Stimulated activated CD4-positive, alpha-beta T cell treated with anti-CD3 and anti-CD28 coated beads, Interleukin-4, amount 100 ng/mL, for 1 hour (primary cell): Measurements from ENCODE around the gene UVSSA.
A peak's percentile ranks its signal among the peaks of the same experiment; 100 is the strongest.
"Not testable (repeated sequence)": the region's sequence is repeated elsewhere in the genome, so short reads cannot be mapped to it uniquely, and the experiment has no call there.

Source experiments
- DNase-seq: peaks from one replicate; pipeline ENCODE4 v3.0.0-alpha.2; 2020

Gene UVSSA

DNA sequence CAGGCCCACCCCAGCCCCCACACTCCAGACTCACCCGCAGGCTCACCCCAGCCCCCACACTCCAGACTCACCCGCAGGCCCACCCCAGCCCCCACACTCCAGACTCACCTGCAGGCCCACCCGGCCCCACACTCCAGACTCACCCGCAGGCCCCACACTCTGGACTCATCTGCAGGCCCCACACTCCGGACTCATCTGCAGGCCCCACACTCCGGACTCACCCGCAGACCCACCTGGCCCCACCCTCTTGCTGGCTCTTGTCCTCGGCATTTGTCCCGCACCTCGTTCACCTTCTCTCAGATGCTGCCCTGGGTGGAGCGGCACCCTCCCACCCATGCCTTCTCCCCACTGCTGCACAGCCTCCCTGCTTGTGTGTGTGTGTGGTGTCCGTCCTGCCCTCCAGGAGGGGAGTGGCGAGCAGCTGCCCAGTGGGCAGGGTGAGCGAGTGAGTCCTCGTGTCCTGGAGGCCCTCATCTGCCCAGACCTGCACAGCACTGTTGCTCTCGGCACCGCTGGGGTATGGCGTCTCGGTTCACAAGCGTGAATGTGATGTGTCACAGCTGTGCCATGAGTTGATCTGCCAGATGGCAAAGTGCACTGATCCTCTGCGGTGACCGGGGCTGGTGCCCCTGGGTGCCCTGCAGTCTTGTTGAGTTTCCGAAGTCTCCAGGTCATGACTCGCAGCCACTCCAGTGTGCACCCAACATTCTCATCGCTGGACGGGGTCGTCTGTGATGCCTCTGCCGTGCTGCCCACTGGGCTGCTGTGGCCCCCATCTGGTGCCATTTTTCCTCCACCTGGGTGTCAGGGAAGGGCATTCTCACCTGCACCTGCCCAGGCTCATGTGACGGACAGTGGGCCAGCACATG, 29.6 kb upstream of the UVSSA start:
- DNase-seq = no peak

DNA sequence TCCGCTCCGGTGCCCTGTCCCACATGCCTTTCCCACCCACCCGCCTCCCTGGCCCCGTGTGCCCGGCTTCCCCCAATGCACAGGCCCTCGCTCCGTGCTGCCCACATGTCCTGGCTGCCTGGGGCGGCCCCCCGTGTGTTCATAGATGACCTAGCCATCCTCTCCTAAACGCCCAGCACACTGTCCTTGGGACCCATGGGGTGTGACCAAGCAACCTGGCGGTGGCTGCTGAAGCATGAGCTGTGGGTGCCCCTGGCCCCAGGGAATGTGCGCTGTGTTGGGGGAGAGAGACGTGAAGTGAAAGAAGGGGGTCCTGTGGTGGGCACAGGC, 29.0 kb upstream of the UVSSA start:
- no peak for DNase-seq

DNA sequence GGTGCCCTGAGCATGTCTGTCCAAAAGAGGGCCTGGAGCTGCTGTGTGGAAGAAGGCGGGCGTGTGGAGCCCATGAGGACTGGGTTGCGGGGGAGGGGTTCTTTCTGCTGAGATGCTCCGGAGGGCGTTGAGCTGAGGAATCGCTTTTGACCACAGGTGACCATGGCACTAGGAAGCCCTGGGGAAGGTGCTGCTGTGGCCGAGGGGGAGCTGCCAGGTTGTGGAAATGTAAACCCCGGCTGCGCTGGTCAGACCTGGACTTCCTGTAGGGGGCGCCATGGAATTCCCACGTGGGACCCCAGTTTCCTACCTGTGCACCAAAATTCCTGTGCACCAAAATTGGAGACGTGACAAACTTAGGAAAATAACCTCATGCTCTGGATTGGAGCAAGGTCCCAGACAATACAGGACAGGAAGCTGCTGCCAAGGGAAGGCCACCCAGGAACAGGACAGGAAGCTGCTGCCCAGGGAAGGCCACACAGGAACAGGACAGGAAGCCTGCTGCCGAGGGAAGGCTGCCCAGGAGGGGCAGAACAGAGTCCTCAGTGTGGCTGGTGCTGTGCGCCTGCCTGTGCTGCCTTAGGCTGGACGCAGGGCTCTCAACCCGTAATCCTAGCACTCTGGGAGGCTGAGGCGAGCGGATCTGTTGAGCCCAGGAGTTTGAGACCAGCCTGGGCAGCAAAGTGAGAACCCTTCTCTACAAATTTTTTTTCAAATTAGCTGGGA, 28.4 kb upstream of the UVSSA start:
- peak; percentile 31 for DNase-seq

DNA sequence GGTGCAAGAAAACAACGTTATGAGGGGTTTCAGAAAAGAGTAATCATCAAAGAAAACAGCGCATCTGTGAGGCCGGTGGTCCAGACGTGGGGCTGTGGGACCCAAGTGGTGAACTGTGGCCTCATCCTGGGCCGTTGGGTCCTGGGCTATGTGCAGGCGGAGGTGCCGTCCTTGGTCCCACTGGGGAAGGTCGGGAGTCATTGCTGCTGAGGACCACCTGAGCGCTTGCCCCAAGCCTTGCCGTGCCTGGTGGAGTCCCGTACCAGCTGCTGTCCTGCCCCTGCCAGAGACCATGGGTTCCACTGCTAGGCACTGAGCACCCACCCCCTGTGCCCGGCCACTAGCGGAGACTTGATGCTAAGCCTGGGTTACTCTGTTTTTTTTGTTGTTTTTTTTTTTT, 25.5 kb upstream of the UVSSA start:
- no peak for DNase-seq

DNA sequence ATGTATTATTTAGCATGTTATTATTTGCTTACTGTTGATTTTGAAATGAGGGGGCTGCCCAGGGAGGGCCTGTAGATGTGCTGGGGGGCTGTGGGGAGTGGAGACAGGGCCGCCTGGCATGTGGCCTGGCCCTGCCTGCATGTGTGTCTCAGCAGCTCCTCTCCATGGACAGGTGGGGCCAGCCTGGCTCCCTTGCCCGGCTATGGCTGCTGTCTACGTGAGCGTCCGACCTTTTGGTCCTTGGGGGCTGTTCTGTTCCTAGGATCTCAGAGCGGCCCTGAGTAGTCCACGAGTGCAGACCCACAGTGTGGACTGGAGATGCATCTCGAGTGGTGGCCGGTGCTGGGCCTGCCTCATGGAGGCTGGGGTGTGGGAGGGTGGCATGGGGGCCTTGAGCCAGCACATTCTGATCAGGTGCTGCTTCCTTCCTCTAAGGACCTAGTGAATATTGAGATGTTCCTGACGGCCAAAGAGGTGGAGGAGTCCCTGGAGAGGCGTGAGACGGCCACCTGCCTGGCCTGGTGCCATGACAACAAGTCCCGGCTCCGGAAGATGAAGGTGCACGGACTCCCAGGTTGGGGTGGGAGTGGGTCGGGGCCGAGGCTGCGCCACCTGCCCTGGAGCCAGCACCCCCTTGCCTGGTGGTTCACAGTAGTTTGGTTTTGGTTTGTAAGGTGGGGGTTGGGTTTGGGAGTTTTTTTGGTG, 24.9 kb upstream of the UVSSA start:
- no peak for DNase-seq

DNA sequence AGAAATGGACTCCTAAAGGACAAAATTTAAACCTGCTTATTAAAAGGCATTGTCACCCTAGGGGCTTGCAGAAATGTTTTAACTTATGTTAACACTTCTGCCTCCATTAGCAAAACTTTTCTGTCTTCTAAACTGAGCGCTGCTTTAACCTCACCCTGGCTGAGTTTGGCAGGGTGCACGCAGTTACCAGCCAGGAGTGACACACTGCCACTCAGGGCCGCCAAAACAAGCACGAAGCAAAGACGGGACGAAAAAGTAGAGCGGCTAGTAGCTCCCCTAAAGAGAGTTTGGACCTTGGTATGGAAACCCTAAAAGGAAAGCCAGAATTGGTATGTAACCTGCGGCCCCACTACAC, 23.8 kb upstream of the UVSSA start:
- no peak for DNase-seq

DNA sequence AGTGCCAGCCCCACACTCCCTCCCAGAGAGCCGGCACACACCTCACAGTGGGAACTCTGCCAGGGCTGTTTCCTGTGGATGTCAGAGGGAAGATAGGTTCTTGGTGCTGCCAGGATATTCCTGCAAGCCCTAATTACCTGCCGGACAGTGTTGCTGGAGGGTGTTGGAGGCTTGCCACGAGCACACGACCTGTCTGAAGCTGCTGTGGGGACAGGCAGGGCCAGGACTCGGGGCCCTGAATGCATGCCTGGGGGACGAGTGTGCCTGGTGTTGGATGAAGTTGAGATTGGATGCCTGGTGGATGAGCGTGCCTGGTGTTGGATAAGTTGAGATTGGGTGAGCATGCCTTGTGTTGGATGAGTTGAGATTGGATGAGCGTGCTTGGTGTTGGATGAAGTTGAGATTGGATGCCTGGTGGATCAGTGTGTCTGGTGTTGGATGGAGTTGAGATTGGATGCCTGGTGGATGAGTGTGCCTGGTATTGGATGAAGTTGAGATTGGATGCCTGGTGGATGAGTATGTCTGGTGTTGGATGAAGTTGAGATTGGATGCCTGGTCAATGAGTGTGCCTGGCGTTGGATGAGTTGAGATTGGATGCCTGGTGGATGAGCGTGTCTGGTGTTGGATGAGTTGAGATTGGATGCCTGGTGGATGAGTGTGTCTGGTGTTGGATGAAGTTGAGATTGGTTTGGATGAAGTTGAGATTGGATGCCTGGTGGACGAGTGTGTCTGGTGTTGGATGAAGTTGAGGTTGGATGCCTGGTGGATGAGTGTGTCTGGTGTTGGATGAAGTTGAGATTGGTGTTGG, 23.2 kb upstream of the UVSSA start:
- DNase-seq = no peak

DNA sequence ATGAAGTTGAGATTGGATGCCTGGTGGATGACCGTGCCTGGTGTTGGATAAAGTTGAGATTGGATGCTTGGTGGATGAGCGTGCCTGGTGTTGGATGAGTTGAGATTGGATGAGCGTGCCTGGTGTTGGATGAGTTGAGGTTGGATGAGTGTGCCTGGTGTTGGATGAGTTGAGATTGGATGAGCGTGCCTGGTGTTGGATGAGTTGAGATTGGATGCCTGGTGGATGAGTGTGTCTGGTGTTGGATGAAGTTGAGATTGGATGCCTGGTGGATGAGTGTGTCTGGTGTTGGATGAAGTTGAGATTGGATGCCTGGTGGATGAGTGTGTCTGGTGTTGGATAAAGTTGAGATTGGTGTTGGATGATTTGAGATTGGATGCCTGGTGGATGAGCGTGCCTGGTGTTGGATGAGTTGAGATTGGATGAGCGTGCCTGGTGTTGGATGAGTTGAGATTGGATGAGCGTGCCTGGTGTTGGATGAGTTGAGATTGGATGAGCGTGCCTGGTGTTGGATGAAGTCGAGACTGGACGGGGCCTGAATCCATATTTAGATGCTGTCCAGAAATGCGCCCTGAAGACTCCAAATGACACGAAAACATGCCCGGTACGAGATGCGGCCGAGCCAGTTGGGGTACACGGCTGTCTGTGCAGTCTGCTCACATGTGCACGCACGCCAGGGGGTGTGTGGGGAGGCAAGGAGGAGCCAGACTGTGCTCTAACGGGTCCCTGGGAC, 22.4 kb upstream of the UVSSA start:
- not testable (repeated sequence) for DNase-seq

DNA sequence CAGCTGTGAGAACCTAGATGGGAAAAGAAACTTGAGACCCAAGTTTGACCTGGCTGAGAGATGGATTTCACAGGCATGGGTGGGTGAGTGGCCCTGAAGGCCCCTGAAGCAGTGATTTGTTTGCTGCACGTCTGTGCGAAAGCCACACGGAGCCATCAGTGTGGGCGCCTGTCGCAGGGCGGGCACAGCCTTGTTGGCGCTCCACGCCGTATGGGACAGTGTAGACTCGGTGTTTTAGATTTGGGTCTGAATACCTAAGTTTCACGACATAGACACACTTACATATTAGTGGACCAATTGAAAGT, 21.9 kb upstream of the UVSSA start:
- no peak for DNase-seq

DNA sequence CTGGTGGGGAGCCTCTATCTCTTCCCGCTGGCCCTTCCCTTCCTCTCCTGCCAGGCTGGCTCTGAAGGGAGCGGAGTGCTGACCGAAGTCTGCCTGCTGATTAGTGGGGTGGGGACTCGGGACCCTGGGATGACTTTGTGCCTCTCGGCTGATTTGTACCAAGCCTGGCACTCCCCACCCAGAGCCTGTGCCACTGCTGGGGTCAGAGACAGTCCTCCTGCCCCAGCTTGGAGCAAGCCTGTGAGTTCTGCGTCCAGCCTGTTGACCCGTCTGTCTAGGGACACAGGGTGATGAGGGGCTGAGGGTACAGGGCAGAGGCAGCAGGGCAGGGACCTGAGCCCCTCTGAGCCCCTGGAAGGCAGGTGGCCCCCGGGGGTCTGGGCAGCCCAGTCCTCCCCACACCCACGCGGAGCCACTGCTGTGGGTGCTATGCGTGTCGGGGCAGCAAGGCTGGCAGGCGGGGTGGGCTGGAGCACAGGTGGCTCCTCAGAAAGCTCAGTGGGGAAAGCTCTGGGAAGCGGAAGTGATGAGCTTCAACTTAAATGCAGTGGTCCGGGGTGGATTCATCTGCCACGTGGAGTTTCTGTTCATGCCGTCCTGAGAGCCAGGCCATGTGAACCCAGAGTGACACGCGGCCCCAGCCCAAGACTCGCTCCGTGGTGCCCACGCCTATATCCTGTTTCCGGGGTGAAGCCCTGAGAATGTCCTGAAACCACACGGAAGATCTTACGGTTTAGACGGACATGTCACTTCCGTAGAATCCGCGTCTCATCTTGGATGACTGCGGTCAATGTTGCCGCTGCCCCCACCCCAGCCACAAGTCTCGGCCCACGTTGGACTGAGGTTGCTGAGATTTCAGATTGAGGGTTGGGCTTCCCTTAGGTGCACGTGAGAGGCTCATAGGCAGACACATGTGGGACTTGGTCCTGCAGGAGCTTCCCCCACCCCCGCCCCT, 21.1 kb upstream of the UVSSA start:
- DNase-seq = no peak

DNA sequence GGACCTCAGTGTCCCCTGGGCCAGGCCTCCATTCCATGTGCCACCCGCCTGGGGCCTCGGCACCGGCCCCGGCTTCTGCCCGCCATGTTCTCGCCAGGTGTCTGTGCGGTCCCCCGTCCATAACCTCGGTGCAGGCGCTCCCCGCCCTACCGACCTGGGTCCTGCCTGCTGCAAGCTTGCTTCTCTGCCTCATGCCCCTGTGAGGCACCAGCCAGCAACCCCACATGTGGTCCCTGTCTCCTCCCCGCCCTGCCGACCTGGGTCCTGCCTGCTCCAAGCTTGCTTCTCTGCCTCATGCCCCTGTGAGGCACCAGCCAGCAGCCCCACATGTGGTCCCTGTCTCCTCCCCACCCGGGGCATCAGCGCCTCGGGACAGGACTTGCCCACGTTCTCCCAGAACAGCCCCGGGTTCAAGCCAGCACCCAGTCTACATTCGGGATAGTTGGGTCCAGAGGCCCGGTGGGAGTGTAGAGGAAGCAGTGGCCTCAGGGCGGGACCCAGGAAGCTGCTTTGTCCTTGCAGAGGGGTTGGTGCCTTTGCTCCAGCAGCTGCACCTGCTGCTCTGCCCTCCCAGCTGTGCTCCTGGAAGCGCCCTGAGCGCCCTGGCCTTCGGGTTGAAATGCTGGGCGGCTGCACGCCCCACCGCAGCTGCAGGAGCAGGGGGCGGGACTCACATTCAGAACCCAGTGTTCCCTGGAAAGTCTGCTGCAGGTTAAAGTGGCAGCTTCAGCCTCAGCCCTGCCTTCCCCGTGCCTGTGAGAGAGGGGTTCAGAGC, 20.1 kb upstream of the UVSSA start:
- no peak for DNase-seq

DNA sequence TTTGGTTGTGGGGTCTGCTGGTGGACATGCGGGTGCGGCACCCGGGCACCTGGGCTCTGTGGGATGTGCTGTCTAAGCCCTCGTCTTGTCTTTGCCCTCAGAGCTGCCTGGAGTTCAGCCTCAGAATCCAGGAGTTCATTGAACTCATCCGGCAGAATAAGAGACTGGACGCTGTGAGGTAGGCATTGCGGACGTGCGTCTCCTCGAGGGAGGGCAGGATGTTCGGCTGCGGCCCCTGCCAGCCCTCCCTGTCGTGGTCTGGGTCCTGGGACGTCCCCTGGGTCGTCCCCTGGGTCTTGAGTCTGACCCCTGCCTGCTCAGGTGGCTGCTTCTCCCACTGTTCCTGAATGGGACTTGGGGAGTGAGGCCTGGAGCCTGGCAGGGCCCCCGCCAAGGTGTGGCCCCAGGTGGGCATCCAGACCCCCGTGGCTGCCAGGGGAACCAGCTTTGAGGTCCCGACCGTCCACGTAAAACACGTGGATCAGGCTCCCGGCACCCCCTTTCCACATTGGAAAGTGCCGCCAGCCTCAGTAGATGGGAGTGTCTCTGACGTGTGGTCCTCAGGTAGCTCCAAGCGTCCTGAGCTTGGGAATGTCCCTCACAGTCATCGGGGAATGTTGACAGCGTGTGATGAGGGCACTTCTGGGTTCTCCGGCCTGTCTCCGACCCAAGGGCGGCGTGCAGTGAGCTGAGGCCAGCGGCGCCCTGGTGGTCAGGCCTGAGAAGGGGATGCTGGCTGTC, 19.3 kb upstream of the UVSSA start:
- DNase-seq = no peak

DNA sequence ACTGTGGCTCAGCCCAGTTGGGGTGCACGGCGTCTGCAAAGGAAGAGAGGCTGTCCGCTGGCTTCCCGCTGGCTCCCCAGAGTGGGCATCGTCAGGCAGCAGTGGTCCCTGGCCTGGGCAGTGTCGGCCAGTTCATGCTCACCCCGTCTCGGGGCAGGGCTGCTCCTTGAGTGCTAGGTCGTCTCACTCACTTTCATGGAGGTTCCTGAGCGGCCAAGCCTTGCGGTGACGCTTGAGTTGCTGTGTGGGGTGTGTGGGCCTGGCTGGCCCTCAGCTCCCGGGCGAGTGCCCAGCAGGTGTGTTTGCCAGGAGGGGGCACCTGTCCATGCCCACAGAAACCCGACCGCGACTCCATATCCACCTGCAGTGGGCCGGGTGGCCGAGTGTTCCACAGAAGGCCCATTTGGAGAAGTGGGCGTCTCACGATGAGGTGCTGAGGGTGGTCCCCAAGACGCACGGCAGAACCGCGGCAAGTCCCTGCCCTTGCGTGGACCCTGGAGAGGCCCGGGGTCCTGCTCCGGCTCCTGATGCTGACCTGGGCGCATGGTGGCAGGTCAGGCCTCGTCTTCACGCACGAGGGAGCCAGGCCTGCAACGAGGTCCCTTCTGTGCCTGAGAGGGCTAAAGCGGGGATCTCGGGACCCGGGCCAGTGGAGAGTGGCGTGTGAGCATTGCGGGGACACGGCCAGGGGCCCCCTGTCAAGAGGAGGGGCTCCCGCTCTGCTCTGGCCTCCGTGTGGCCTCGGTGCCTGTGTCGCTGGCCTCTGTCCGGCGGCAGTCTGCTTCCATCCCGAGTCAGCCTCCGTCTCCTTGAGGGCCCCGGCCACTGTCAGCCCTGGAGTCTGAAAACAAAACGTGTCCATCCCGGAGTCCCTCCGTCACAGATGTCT, 18.5 kb upstream of the UVSSA start:
- no peak for DNase-seq

DNA sequence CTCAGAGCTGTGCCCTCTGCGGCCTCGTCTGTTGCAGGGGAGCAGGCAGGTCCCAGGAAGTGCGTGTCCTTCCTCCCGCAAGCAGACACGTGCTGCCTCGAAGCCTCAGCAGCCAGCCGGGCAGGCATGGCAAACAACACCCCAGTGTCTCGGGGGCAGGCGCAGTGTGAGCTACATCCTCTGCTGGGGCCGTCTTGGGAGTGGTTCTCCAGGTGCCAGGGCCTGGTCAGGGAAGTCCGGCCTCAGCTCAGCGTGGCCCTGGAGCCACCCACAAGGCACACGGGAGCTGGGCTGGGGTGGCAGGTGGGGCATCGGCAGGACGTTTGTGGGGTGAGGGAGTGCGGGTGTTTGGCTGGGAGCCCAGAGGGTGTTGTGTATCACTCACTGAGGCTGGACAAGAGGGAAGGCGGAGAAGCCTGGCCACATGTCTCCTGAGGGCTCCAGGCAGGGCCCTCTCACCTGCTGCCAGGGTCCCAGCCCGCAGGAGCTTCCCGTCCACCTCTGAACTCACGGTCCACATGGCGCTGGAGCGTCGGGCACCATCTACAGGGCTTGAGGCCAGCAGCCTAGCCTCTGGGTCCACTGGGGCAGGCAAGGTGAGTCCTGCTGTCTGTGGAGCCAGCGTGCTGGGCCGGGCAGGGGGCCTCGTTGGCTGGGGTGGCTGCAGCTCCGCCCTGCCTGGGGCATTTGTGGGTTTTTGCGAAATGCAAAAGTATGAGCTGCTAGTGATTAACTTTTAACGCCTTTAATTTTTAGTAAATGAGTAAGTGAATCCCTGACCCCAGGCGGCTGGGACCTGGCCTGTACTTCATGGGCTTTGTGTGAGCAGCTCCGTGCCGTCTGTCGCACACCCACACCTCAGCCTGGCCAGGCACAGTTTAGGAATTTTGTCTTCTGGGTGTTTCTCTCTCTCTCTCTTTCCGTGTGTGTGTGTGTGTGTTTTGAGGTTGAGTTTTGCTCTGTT, 17.3 kb upstream of the UVSSA start:
- DNase-seq = no peak

DNA sequence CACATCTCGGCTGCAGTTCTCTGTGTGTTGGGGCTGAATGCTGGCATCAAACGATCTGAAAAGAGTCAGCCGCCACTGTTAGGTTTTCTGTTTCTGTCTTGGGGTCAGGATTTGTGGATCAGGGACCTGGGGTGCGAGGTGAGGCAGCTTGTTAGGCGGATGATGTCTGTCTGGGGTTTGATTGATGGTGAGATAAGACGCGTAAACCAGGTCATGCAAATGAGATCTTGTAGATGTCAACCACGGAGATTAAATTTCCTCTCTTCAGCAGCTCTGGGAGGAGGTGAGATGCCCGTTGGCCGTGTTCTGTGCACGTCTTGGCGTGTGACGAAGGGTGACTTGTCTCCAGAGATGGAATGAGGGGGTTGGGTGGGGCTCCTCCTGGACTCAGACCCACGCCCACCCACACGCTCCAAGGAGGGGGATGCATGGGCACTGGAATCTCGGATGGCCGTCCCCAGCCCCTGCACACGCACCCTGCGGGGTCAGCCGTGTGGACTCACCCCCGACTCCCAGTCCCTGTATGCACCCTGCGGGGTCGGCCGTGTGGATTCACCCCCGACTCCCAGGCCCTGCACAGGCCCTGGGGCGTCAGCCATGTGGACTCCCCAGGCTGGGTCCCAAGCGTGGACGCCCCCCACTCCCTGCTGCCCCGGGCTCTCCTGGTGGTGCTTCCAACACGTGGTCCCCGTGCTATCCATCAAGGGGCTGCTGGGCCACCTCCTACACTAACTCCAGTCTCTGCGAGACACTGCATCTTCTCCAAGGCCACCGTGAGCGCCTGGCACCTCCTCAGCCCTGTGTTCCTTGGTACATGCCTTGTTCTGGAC, 16.0 kb upstream of the UVSSA start:
- peak; percentile 41 for DNase-seq

DNA sequence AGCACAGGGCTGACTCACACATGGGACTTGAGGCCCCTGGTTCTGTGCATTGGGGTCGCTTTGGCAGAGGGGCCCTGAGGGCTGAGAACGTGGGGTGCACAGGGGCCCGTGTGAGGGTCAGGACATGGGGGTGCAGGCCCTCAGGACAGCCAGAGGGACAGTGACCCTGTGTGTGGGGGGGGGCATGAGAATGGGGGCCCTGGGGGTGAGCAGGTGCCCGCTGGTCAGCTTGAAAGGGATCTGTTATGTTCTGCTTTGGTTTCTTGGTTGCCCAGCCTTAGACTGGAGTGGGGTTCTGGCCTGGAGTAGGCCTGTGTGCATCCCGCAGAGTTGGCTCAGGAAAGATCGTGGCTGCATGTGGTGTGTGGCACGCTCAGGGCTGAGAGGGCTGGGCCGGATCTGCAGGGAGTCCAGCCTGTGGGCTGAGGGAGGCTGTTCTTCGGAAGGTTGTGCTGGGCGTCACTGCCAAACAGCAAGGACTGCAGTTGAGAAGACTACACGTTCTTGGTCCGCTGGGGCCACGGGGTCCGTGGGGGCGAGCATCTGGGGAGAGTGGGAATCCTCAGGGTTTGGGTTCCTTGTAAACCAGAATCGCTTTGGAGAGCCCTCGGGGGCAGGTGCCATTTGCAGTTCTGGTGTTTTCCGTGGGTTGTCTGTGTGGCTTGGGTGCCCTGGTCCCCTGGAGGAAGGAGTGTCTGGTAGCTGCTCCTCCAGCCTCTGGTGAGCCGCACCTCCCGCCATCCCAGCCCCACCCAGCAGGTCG, 15.2 kb upstream of the UVSSA start:
- DNase-seq = no peak
